ENCODE measurements around the gene SARS2.

Gene SARS2

GRCh38 chr19:38907670-38908069 lies 22.9 kb downstream of the SARS2 start:
- no peak overlapping the region for H3K23ac ChIP-seq (ENCODE audit: low read length)
- no peaks in the 10 kb centered on the region for H3K79me2 ChIP-seq (ENCODE audit: control insufficient read depth, insufficient read depth, low read length, poor library complexity)
- H3K4me1 ChIP-seq (ENCODE audit: control insufficient read depth in 1 of 2, insufficient read depth in 2 of 2, low read length in 2 of 2): no peaks in the 10 kb centered on the region
- no peak overlapping the region for H3K4ac ChIP-seq (ENCODE audit: low read depth, low read length)
- no peak overlapping the region for H3K14ac ChIP-seq (ENCODE audit: low read length)
- no peaks in the 10 kb centered on the region for H3K79me1 ChIP-seq (ENCODE audit: low read length)
- peaks cover 23 to 27% of the 10 kb centered on the region in 2 experiments for H3K36me3 ChIP-seq (ENCODE audit: control insufficient read depth in 1 of 2, insufficient read depth in 2 of 2, low read length in 2 of 2)
- H3K9me3 ChIP-seq (ENCODE audit: insufficient read depth, low read depth, low read length): peaks cover 5% of the 10 kb centered on the region
- no peak overlapping the region for H4K8ac ChIP-seq (ENCODE audit: low read depth, low read length)
- no peak overlapping the region for H3K27ac ChIP-seq (ENCODE audit: low read depth, low read length)
- H2BK12ac ChIP-seq (ENCODE audit: low read length): no peak overlapping the region
- DNase-seq: no peak
- no peaks in the 10 kb centered on the region for H3K27me3 ChIP-seq (ENCODE audit: insufficient read depth, low read length)
- no peak overlapping the region for H3K18ac ChIP-seq (ENCODE audit: low read length)
- H2AFZ ChIP-seq (ENCODE audit: insufficient read depth, low read length, poor library complexity): no peak overlapping the region
- H3K4me3 ChIP-seq (ENCODE audit: low read depth, low read length): no peak overlapping the region
- H4K91ac ChIP-seq (ENCODE audit: low read depth, low read length): no peak overlapping the region
- H3K9ac ChIP-seq (ENCODE audit: low read length): no peak overlapping the region
- no CpG with 5 or more reads among the region's 12 CpGs for WGBS (ENCODE audit: extremely low coverage, insufficient coverage, insufficient read length)
- no peak overlapping the region for H3K4me2 ChIP-seq (ENCODE audit: low read length)
- no peak overlapping the region for H2BK120ac ChIP-seq (ENCODE audit: insufficient read depth, low read length, poor library complexity)
- H2BK5ac ChIP-seq (ENCODE audit: low read depth, low read length, poor library complexity): no peak overlapping the region
- no peak overlapping the region for H4K12ac ChIP-seq (ENCODE audit: low read depth, low read length)
- H2AK5ac ChIP-seq (ENCODE audit: low read length): no peak overlapping the region

- WGBS (ENCODE audit: extremely low coverage, insufficient coverage, insufficient read length): no CpG with 5 or more reads among the region's 29 CpGs
- no peak overlapping the region for H3K4me3 ChIP-seq (ENCODE audit: low read depth, low read length)
- no peak overlapping the region for H3K9ac ChIP-seq (ENCODE audit: low read length)
- no peak overlapping the region for H3K18ac ChIP-seq (ENCODE audit: low read length)
- H4K12ac ChIP-seq (ENCODE audit: low read depth, low read length): no peak overlapping the region
- DNase-seq: no peak
- H3K27me3 ChIP-seq (ENCODE audit: insufficient read depth, low read length): no peaks in the 10 kb centered on the region
- no peaks in the 10 kb centered on the region for H3K4me1 ChIP-seq (ENCODE audit: control insufficient read depth in 1 of 2, insufficient read depth in 2 of 2, low read length in 2 of 2)
- H2BK5ac ChIP-seq (ENCODE audit: low read depth, low read length, poor library complexity): no peak overlapping the region
- H3K14ac ChIP-seq (ENCODE audit: low read length): no peak overlapping the region
- no peaks in the 10 kb centered on the region for H3K79me1 ChIP-seq (ENCODE audit: low read length)
- H3K27ac ChIP-seq (ENCODE audit: low read depth, low read length): no peak overlapping the region
- H3K4ac ChIP-seq (ENCODE audit: low read depth, low read length): no peak overlapping the region
- no peak overlapping the region for H3K23ac ChIP-seq (ENCODE audit: low read length)
- no peak overlapping the region for H3K4me2 ChIP-seq (ENCODE audit: low read length)
- no peak overlapping the region for H2AFZ ChIP-seq (ENCODE audit: insufficient read depth, low read length, poor library complexity)
- no peaks in the 10 kb centered on the region for H3K79me2 ChIP-seq (ENCODE audit: control insufficient read depth, insufficient read depth, low read length, poor library complexity)
- H4K91ac ChIP-seq (ENCODE audit: low read depth, low read length): no peak overlapping the region
- H4K8ac ChIP-seq (ENCODE audit: low read depth, low read length): no peak overlapping the region
- H3K9me3 ChIP-seq (ENCODE audit: insufficient read depth, low read depth, low read length): peaks cover 5% of the 10 kb centered on the region
- no peak overlapping the region for H2BK12ac ChIP-seq (ENCODE audit: low read length)
- H3K36me3 ChIP-seq (ENCODE audit: control insufficient read depth in 1 of 2, insufficient read depth in 2 of 2, low read length in 2 of 2): peaks cover 23 to 27% of the 10 kb centered on the region in 2 experiments
- H2BK120ac ChIP-seq (ENCODE audit: insufficient read depth, low read length, poor library complexity): no peak overlapping the region
- H2AK5ac ChIP-seq (ENCODE audit: low read length): no peak overlapping the region
These were observed 23.3 kb downstream of the SARS2 start for GRCh38 chr19:38907227-38907626.

GRCh38 chr19:38905620-38906019 lies 24.9 kb downstream of the SARS2 start:
- Histone ChIP-seq H2BK12ac (ENCODE audit: low read length) (no peak overlapping the region), H2BK5ac (ENCODE audit: low read depth, low read length, poor library complexity) (no peak overlapping the region), H3K79me1 (ENCODE audit: low read length) (no peaks in the 10 kb centered on the region), H2BK120ac (ENCODE audit: insufficient read depth, low read length, poor library complexity) (no peak overlapping the region), H3K27ac (ENCODE audit: low read depth, low read length) (no peak overlapping the region), H2AFZ (ENCODE audit: insufficient read depth, low read length, poor library complexity) (no peak overlapping the region), H2AK5ac (ENCODE audit: low read length) (no peak overlapping the region), H3K14ac (ENCODE audit: low read length) (no peak overlapping the region), H3K4me2 (ENCODE audit: low read length) (no peak overlapping the region), H3K18ac (ENCODE audit: low read length) (no peak overlapping the region), H4K91ac (ENCODE audit: low read depth, low read length) (no peak overlapping the region), H3K23ac (ENCODE audit: low read length) (no peak overlapping the region), H3K9ac (ENCODE audit: low read length) (no peak overlapping the region), H4K8ac (ENCODE audit: low read depth, low read length) (no peak overlapping the region), H3K36me3 (ENCODE audit: control insufficient read depth in 1 of 2, insufficient read depth in 2 of 2, low read length in 2 of 2) (peaks cover 23 to 27% of the 10 kb centered on the region in 2 experiments), H3K79me2 (ENCODE audit: control insufficient read depth, insufficient read depth, low read length, poor library complexity) (no peaks in the 10 kb centered on the region), H3K9me3 (ENCODE audit: insufficient read depth, low read depth, low read length) (peaks cover 7% of the 10 kb centered on the region), H3K4me3 (ENCODE audit: low read depth, low read length) (no peak overlapping the region), H3K27me3 (ENCODE audit: insufficient read depth, low read length) (no peaks in the 10 kb centered on the region), H4K12ac (ENCODE audit: low read depth, low read length) (no peak overlapping the region), H3K4me1 (ENCODE audit: control insufficient read depth in 1 of 2, insufficient read depth in 2 of 2, low read length in 2 of 2) (no peaks in the 10 kb centered on the region), H3K4ac (ENCODE audit: low read depth, low read length) (no peak overlapping the region)
- WGBS (ENCODE audit: extremely low coverage, insufficient coverage, insufficient read length): no CpG with 5 or more reads among the region's 4 CpGs
- no peak for DNase-seq

GRCh38 chr19:38904581-38905539 lies 25.7 kb downstream of the SARS2 start:
- H4K91ac ChIP-seq (ENCODE audit: low read depth, low read length): no peak overlapping the region
- peaks cover 23 to 27% of the 10 kb centered on the region in 2 experiments for H3K36me3 ChIP-seq (ENCODE audit: control insufficient read depth in 1 of 2, insufficient read depth in 2 of 2, low read length in 2 of 2)
- no peaks in the 10 kb centered on the region for H3K27me3 ChIP-seq (ENCODE audit: insufficient read depth, low read length)
- no peak overlapping the region for H3K23ac ChIP-seq (ENCODE audit: low read length)
- WGBS (ENCODE audit: extremely low coverage, insufficient coverage, insufficient read length): no CpG with 5 or more reads among the region's 35 CpGs
- no peak overlapping the region for H3K27ac ChIP-seq (ENCODE audit: low read depth, low read length)
- H3K4me2 ChIP-seq (ENCODE audit: low read length): no peak overlapping the region
- no peak for DNase-seq
- no peak overlapping the region for H3K18ac ChIP-seq (ENCODE audit: low read length)
- no peak overlapping the region for H2AK5ac ChIP-seq (ENCODE audit: low read length)
- no peak overlapping the region for H3K4ac ChIP-seq (ENCODE audit: low read depth, low read length)
- H3K4me3 ChIP-seq (ENCODE audit: low read depth, low read length): no peak overlapping the region
- no peak overlapping the region for H2BK120ac ChIP-seq (ENCODE audit: insufficient read depth, low read length, poor library complexity)
- no peak overlapping the region for H3K14ac ChIP-seq (ENCODE audit: low read length)
- H3K79me1 ChIP-seq (ENCODE audit: low read length): peaks cover 2% of the 10 kb centered on the region
- H2BK12ac ChIP-seq (ENCODE audit: low read length): no peak overlapping the region
- no peaks in the 10 kb centered on the region for H3K4me1 ChIP-seq (ENCODE audit: control insufficient read depth in 1 of 2, insufficient read depth in 2 of 2, low read length in 2 of 2)
- H2BK5ac ChIP-seq (ENCODE audit: low read depth, low read length, poor library complexity): no peak overlapping the region
- H3K9me3 ChIP-seq (ENCODE audit: insufficient read depth, low read depth, low read length): peaks cover 7% of the 10 kb centered on the region
- H4K8ac ChIP-seq (ENCODE audit: low read depth, low read length): no peak overlapping the region
- H2AFZ ChIP-seq (ENCODE audit: insufficient read depth, low read length, poor library complexity): no peak overlapping the region
- no peak overlapping the region for H4K12ac ChIP-seq (ENCODE audit: low read depth, low read length)
- no peak overlapping the region for H3K9ac ChIP-seq (ENCODE audit: low read length)
- peaks cover 2% of the 10 kb centered on the region for H3K79me2 ChIP-seq (ENCODE audit: control insufficient read depth, insufficient read depth, low read length, poor library complexity)

Data from trophoblast cell (in vitro differentiated cells and primary cell).